ENCODE data around the gene HAO2.

GRCh38 chr1:119353836-119354235 lies 14.7 kb upstream of the HAO2 start:
- TF ChIP-seq CTCF (IDR thresholded peaks at IDR 0.05) (no peak), POLR2A (IDR thresholded peaks at IDR 0.05) (no peak)
